RCC 7860 (cell line): ENCODE results near the gene KRTAP5-10.
"Not testable (repeated sequence)": the region's sequence is repeated elsewhere in the genome, so short reads cannot be mapped to it uniquely, and the experiment has no call there.

Experiments
- DNase-seq: peaks from one replicate; pipeline ENCODE4 v3.0.0-alpha.2; 2015; ENCODE audit warnings: low spot score
- FAIRE-seq: peaks from 2 replicates; lab custom pipeline; 2012; peaks lifted over from hg19 to GRCh38; lab: Jason Lieb, UNC

KRTAP5-10 gene

GRCh38 chr11:71565263-71565662 is at the start of gene KRTAP5-10:
TSS of gene KRTAP5-10 (plus strand) at chr11:71565563. CDS start at chr11:71565588, 25 bp downstream.
- DNase-seq (no peak), FAIRE-seq (no peak)

GRCh38 chr11:71518506-71519471 is 46.6 kb upstream of the KRTAP5-10 start:
- DNase-seq = no peak
- FAIRE-seq = no peak

GRCh38 chr11:71519546-71519945 is 45.8 kb upstream of the KRTAP5-10 start:
- DNase-seq (no peak), FAIRE-seq (no peak)

GRCh38 chr11:71525188-71525937 is 40.0 kb upstream of the KRTAP5-10 start:
- DNase-seq (no peak), FAIRE-seq (no peak)

GRCh38 chr11:71525938-71526495 is 39.3 kb upstream of the KRTAP5-10 start:
- FAIRE-seq (no peak), DNase-seq (no peak)

- FAIRE-seq, DNase-seq: not testable (repeated sequence)
Observed at GRCh38 chr11:71526796-71527575, 38.4 kb upstream of the KRTAP5-10 start, which contains the start of gene KRTAP5-7. TSS of gene KRTAP5-7 (plus strand) at chr11:71527267. CDS start at chr11:71527301, 34 bp downstream.

- DNase-seq (no peak), FAIRE-seq (no peak)
Observed at GRCh38 chr11:71527576-71528210, 37.7 kb upstream of the KRTAP5-10 start.

- FAIRE-seq (no peak), DNase-seq (no peak)
Observed at GRCh38 chr11:71530602-71531001, 34.8 kb upstream of the KRTAP5-10 start.

- FAIRE-seq (no peak), DNase-seq (no peak)
Observed at GRCh38 chr11:71532036-71532610, 33.2 kb upstream of the KRTAP5-10 start.

GRCh38 chr11:71534711-71535608 is 30.4 kb upstream of the KRTAP5-10 start:
- FAIRE-seq, DNase-seq: not testable (repeated sequence)

- no peak for DNase-seq
- no peak for FAIRE-seq
Observed at GRCh38 chr11:71535825-71536224, 29.5 kb upstream of the KRTAP5-10 start.

GRCh38 chr11:71537537-71537936 is 27.8 kb upstream of the KRTAP5-10 start:
- DNase-seq (no peak), FAIRE-seq (no peak)

- not testable (repeated sequence) for DNase-seq, FAIRE-seq
Observed at GRCh38 chr11:71537977-71538665, 27.2 kb upstream of the KRTAP5-10 start, which contains the start of gene KRTAP5-8. TSS of gene KRTAP5-8 (plus strand) at chr11:71538025. CDS start at chr11:71538056, 31 bp downstream.

GRCh38 chr11:71538666-71538990 is 26.7 kb upstream of the KRTAP5-10 start:
- no peak for DNase-seq
- no peak for FAIRE-seq

- FAIRE-seq = no peak
- DNase-seq = no peak
Observed at GRCh38 chr11:71539017-71539416, 26.3 kb upstream of the KRTAP5-10 start.

GRCh38 chr11:71539971-71540370 is 25.4 kb upstream of the KRTAP5-10 start:
- DNase-seq, FAIRE-seq: not testable (repeated sequence)

- not testable (repeated sequence) for DNase-seq, FAIRE-seq
Observed at GRCh38 chr11:71540521-71541304, 24.6 kb upstream of the KRTAP5-10 start.
